ENCODE measurements around the gene AP3M1. TPM values are rescaled to one million over a fixed set of nuclear protein-coding genes. Genes with fewer than 3 reads are reported as not detected.
A peak's percentile ranks its signal among the peaks of the same experiment; 100 is the strongest.

The AP3M1 gene
- total RNA-seq, 1 experiment from 2014 or later, result 68.3 TPM

GRCh38 chr10:74088722-74089121 is 61.9 kb downstream of the AP3M1 start:
- POLR2A ChIA-PET (ENCODE audit: low non-redundant PET), result no interaction called here

DNA sequence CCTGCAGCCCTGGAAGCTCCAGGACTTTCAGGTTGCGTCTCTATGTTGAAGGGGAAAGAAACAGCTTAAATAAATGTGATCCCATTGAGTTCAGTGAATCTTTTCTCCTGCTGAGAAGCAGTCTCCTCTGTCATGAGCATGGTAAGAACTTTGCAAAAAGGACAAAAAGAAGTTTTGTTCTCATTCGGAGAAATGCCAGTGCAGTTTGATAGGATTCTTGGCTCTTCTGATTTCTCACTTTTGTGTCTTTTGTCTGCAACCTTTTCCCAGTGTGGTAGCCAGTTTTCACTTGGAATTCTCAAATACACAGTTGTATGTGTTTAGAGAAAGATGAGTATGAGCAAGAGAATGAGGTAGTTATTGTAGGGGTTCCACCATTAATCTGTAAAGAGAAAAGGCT is 64.3 kb downstream of the AP3M1 start:
- no peaks in the 10 kb centered on the region for H3K27me3 ChIP-seq (replicated peaks; ENCODE audit: insufficient read depth, low read depth, low read length, poor library complexity)
- no TSS peak for BruUV-seq (replicated peaks)
- H3K4me1 ChIP-seq (ENCODE audit: insufficient read depth, low read length, poor library complexity, severe bottlenecking), result peaks cover 12% of the 10 kb centered on the region
- peak overlapping the region; percentile 28 for H3K27ac ChIP-seq (ENCODE audit: low read depth, low read length, poor library complexity, severe bottlenecking)
- DNase-seq (ENCODE audit: low spot score), result no peak
- H3K9me3 ChIP-seq (ENCODE audit: low read depth, low read length, poor library complexity, severe bottlenecking), result no peaks in the 10 kb centered on the region
- no peak overlapping the region for H3K4me3 ChIP-seq (ENCODE audit: low read depth, low read length, poor library complexity, severe bottlenecking)
- ChIA-PET CTCF (no interaction called here), POLR2A (ENCODE audit: low non-redundant PET) (no interaction called here)
- no peak for TF ChIP-seq EZH2 (IDR thresholded peaks at IDR 0.05; ENCODE audit: borderline replicate concordance, low read depth, low read length, poor library complexity, severe bottlenecking)
- TF ChIP-seq, protein P1, sequence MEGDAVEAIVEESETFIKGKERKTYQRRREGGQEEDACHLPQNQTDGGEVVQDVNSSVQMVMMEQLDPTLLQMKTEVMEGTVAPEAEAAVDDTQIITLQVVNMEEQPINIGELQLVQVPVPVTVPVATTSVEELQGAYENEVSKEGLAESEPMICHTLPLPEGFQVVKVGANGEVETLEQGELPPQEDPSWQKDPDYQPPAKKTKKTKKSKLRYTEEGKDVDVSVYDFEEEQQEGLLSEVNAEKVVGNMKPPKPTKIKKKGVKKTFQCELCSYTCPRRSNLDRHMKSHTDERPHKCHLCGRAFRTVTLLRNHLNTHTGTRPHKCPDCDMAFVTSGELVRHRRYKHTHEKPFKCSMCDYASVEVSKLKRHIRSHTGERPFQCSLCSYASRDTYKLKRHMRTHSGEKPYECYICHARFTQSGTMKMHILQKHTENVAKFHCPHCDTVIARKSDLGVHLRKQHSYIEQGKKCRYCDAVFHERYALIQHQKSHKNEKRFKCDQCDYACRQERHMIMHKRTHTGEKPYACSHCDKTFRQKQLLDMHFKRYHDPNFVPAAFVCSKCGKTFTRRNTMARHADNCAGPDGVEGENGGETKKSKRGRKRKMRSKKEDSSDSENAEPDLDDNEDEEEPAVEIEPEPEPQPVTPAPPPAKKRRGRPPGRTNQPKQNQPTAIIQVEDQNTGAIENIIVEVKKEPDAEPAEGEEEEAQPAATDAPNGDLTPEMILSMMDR (conservative IDR thresholded peaks at IDR 0.05; ENCODE audit: low read depth, low read length), result no peak
- intact Hi-C loops (cut with micrococcal nuclease; ENCODE audit: unreplicated experiment), result no loop called here
- peaks cover 43% of the 10 kb centered on the region for H3K36me3 ChIP-seq (ENCODE audit: insufficient read depth, low read length, poor library complexity, severe bottlenecking)

More at GRCh38 chr10:74088722-74089121, 61.9 kb downstream of the AP3M1 start:
- TF ChIP-seq EZH2 (IDR thresholded peaks at IDR 0.05; ENCODE audit: borderline replicate concordance, low read depth, low read length, poor library complexity, severe bottlenecking), result no peak
- TF ChIP-seq, protein P1 (conservative IDR thresholded peaks at IDR 0.05; ENCODE audit: low read depth, low read length), result no peak
- no peak for DNase-seq (ENCODE audit: low spot score)
- H3K4me3 ChIP-seq (ENCODE audit: low read depth, low read length, poor library complexity, severe bottlenecking), result no peak overlapping the region
- peaks cover 44% of the 10 kb centered on the region for H3K36me3 ChIP-seq (ENCODE audit: insufficient read depth, low read length, poor library complexity, severe bottlenecking)
- CTCF ChIA-PET, result interaction anchor here (0.6 kb wide), 1 partner anchor 235 kb away, joined by 4 read pairs; no protein-coding TSS in a partner anchor
- no peaks in the 10 kb centered on the region for H3K27me3 ChIP-seq (replicated peaks; ENCODE audit: insufficient read depth, low read depth, low read length, poor library complexity)
- H3K4me1 ChIP-seq (ENCODE audit: insufficient read depth, low read length, poor library complexity, severe bottlenecking), result peaks cover 6% of the 10 kb centered on the region
- intact Hi-C loops (cut with micrococcal nuclease; ENCODE audit: unreplicated experiment), result no loop called here
- no peak overlapping the region for H3K27ac ChIP-seq (ENCODE audit: low read depth, low read length, poor library complexity, severe bottlenecking)
- no peaks in the 10 kb centered on the region for H3K9me3 ChIP-seq (ENCODE audit: low read depth, low read length, poor library complexity, severe bottlenecking)
- no TSS peak for BruUV-seq (replicated peaks)

- CTCF ChIA-PET, result no interaction called here
Observed at GRCh38 chr10:74084955-74085354, 65.7 kb downstream of the AP3M1 start.

More at GRCh38 chr10:74084955-74085354, 65.7 kb downstream of the AP3M1 start:
- H3K4me3 ChIP-seq (ENCODE audit: low read depth, low read length, poor library complexity, severe bottlenecking), result no peak overlapping the region
- POLR2A ChIA-PET (ENCODE audit: low non-redundant PET), result no interaction called here
- intact Hi-C loops (cut with micrococcal nuclease; ENCODE audit: unreplicated experiment), result no loop called here
- TF ChIP-seq EZH2 (IDR thresholded peaks at IDR 0.05; ENCODE audit: borderline replicate concordance, low read depth, low read length, poor library complexity, severe bottlenecking), result no peak
- TF ChIP-seq, protein P1 (conservative IDR thresholded peaks at IDR 0.05; ENCODE audit: low read depth, low read length), result no peak
- no peaks in the 10 kb centered on the region for H3K27me3 ChIP-seq (replicated peaks; ENCODE audit: insufficient read depth, low read depth, low read length, poor library complexity)
- BruUV-seq (replicated peaks), result no TSS peak
- peaks cover 30% of the 10 kb centered on the region for H3K36me3 ChIP-seq (ENCODE audit: insufficient read depth, low read length, poor library complexity, severe bottlenecking)
- no peak for DNase-seq (ENCODE audit: low spot score)
- peaks cover 26% of the 10 kb centered on the region for H3K4me1 ChIP-seq (ENCODE audit: insufficient read depth, low read length, poor library complexity, severe bottlenecking)
- no peaks in the 10 kb centered on the region for H3K9me3 ChIP-seq (ENCODE audit: low read depth, low read length, poor library complexity, severe bottlenecking)
- H3K27ac ChIP-seq (ENCODE audit: low read depth, low read length, poor library complexity, severe bottlenecking), result no peak overlapping the region

Measured in A673 (cell line).